RWPE1 (cell line): ENCODE data around the gene HEATR9.

Source experiments
- CTCF ChIA-PET: fragments of 350-600 bp; sonication (Branson Sonifier 250); formaldehyde crosslinking; extraction: SDS; loops from one replicate; lab custom pipeline; 2021; lab: Yijun Ruan, JAX
- POLR2A ChIA-PET: fragments of 400-600 bp; formaldehyde crosslinking; extraction: SDS; loops from one replicate; lab custom pipeline; 2020; ENCODE audit warnings: antibody characterized with exemption; ENCODE audit not compliant: low non-redundant PET; lab: Yijun Ruan, JAX
- DNase-seq: peaks from one replicate; pipeline ENCODE4 v3.0.0; 2012; ENCODE audit warnings: low spot score
- H3K27ac ChIP-seq: fragments of 450-650 bp; 2 replicates; pipeline ENCODE4 v1.5.1; 2017
- TF ChIP-seq, protein P1 (sequence below): fragments of 450-650 bp; conservative IDR thresholded peaks from 2 replicates; pipeline ENCODE4 v1.5.1; 2017; ENCODE audit warnings: low read depth, mild to moderate bottlenecking

HEATR9 gene

DNA sequence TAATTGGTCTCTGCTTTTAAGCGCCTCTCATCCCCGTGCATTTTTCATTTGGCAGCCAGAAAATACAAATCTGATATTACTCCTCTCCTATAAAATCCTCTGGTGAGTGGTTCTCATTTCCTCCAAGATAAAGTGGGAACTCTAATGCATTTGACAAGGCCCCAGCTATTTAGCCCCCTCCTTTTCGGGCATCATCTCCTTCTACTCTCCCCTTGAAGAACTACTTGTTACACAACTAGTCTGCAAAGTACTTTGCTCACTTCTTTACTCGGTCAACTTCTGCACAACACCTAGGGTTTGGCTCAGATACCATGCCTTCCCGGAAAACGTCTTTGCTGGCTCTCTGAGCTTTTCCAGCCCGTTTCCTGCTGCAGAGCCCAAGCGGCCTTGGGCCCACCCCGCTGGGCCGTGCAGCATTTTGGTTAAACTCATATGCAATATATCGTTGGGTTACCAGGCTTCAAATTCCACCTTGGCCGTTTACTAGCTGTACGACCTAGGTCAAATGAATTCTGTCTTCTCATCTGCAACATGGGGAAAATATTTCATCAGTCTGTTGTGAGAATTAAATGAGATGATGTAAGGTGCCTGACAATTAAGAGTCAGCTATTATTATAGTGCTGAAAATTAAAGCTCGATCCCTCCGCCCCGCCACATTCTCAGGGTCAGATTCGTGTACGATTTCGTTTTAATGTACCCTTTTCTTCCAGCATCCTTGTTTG lies 60.3 kb downstream of the HEATR9 start:
- POLR2A ChIA-PET: interaction anchor here (0.8 to 1.2 kb wide), 3 partner anchors 9 to 24 kb away, joined by 3 to 7 read pairs (median 4); no protein-coding TSS in a partner anchor
- CTCF ChIA-PET: interaction anchor here (0.6 to 2.9 kb wide), 8 partner anchors 12 to 61 kb away, joined by 4 to 54 read pairs (median 4); no protein-coding TSS in a partner anchor
- TF ChIP-seq, protein P1, sequence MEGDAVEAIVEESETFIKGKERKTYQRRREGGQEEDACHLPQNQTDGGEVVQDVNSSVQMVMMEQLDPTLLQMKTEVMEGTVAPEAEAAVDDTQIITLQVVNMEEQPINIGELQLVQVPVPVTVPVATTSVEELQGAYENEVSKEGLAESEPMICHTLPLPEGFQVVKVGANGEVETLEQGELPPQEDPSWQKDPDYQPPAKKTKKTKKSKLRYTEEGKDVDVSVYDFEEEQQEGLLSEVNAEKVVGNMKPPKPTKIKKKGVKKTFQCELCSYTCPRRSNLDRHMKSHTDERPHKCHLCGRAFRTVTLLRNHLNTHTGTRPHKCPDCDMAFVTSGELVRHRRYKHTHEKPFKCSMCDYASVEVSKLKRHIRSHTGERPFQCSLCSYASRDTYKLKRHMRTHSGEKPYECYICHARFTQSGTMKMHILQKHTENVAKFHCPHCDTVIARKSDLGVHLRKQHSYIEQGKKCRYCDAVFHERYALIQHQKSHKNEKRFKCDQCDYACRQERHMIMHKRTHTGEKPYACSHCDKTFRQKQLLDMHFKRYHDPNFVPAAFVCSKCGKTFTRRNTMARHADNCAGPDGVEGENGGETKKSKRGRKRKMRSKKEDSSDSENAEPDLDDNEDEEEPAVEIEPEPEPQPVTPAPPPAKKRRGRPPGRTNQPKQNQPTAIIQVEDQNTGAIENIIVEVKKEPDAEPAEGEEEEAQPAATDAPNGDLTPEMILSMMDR: no peak
- DNase-seq: no peak
- peak overlapping the region; percentile 93 for H3K27ac ChIP-seq

DNA sequence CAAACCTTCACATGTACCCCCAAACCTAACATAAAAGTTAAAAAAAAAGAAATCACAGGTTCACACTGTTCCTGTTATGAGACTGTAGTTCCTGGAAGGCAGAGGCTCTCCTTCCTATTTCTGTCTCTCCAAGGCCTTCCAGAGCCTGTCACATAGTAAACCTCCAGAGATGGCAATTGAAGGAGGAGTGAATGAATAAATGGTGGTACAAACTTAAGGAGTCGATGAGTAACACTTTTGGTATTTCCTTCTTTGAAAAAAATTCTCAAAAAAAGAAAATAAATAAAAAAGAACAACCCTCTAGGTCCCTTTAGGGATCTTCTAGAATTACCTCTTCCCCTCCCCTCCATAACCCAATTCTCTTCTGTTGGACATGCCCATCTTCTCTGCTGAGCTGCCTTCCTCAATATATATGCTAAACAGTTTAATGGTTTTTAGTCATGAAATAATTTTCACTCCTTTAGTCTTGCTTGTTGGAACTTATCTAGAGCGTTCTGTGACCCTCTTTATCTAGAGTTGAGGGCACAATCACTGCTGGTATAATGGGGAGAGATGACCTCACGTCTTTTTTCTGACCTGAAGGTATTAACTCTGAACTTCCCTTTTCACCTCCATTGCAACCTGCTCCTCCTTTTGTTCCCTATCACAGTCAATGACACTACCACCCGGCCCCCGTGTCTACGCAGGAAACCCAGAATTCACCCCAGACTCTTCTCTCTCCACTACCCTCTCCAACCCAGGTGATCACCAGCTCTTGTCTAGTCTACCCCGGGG lies 61.1 kb downstream of the HEATR9 start:
- POLR2A ChIA-PET: no interaction called here
- DNase-seq: no peak
- CTCF ChIA-PET: interaction anchor here (0.6 to 2.9 kb wide), 6 partner anchors 37 to 208 kb away, joined by 3 to 54 read pairs (median 4); no protein-coding TSS in a partner anchor
- TF ChIP-seq, protein P1: no peak
- peak overlapping the region; percentile 93 for H3K27ac ChIP-seq
